GM12891 (cell line): ENCODE data around the gene SNTN. TPM values are rescaled to one million over a fixed set of nuclear protein-coding genes. Genes with fewer than 3 reads are reported as not detected.

Source experiments
- DNase-seq: peaks from one replicate; pipeline ENCODE4 v3.0.0; 2011; ENCODE audit warnings: low spot score; ENCODE audit not compliant: insufficient read length
- FAIRE-seq: peaks from 2 replicates; lab custom pipeline; 2011; peaks lifted over from hg19 to GRCh38; lab: Jason Lieb, UNC
- PAX5 ChIP-seq: IDR thresholded peaks from 2 replicates; pipeline ENCODE4 v1.6.1; 2011; ENCODE audit warnings: low read length, moderate library complexity, mild to moderate bottlenecking; ENCODE audit not compliant: insufficient read depth, severe bottlenecking
- POLR2A ChIP-seq: IDR thresholded peaks from 2 replicates; pipeline ENCODE4 v1.6.1; 2011; ENCODE audit warnings: low read depth, low read length, control low read depth
- POLR2AphosphoS5 ChIP-seq: IDR thresholded peaks from 2 replicates; pipeline ENCODE4 v1.6.1; 2011; ENCODE audit warnings: low read depth, low read length, control low read depth
- POU2F2 ChIP-seq: IDR thresholded peaks from 2 replicates; pipeline ENCODE4 v1.6.1; 2011; ENCODE audit warnings: low read depth, mild to moderate bottlenecking, control low read depth, low read length, moderate library complexity
- SPI1 ChIP-seq: IDR thresholded peaks from 2 replicates; pipeline ENCODE4 v1.6.1; 2011; ENCODE audit warnings: low read depth, low read length, control low read depth
- TAF1 ChIP-seq: IDR thresholded peaks from 2 replicates; pipeline ENCODE4 v1.6.1; 2011; ENCODE audit warnings: low read depth, low read length, control low read depth
- polyA plus RNA-seq: library from polyadenylated mRNA; unstranded; fragments of >200 nt; gene quantifications from one replicate; pipeline ENCODE4 v1.2.1, GENCODE V29; 2012; ENCODE audit warnings: low read depth, missing spikeins, inconsistent platforms; ENCODE audit not compliant: missing spikeins

The SNTN gene
- polyA plus RNA-seq = not detected

GRCh38 chr3:63652066-63652725, at the start of gene SNTN:
SNTN (plus strand) TSS chr3:63652675; CDS start chr3:63652688, 13 bp downstream.
- TF ChIP-seq SPI1 (no peak), POLR2AphosphoS5 (no peak), PAX5 (no peak), POLR2A (no peak), TAF1 (no peak), POU2F2 (no peak)
- no peak for FAIRE-seq
- no peak for DNase-seq

- no peak for DNase-seq
- FAIRE-seq = no peak
- TF ChIP-seq SPI1 = no peak
- TF ChIP-seq POU2F2 = no peak
- TF ChIP-seq TAF1 = no peak
- TF ChIP-seq PAX5 = no peak
- no peak for TF ChIP-seq POLR2AphosphoS5
- no peak for TF ChIP-seq POLR2A
Observed at GRCh38 chr3:63607716-63608115, 44.8 kb upstream of the SNTN start.

- FAIRE-seq = no peak
- DNase-seq = no peak
- TF ChIP-seq TAF1 = no peak
- no peak for TF ChIP-seq PAX5
- no peak for TF ChIP-seq POLR2AphosphoS5
- TF ChIP-seq SPI1 = no peak
- no peak for TF ChIP-seq POLR2A
- no peak for TF ChIP-seq POU2F2
Observed at GRCh38 chr3:63609408-63609807, 43.1 kb upstream of the SNTN start.

- no peak for DNase-seq
- TF ChIP-seq TAF1 = no peak
- TF ChIP-seq POLR2A = no peak
- no peak for TF ChIP-seq PAX5
- no peak for TF ChIP-seq POU2F2
- TF ChIP-seq POLR2AphosphoS5 = no peak
- no peak for TF ChIP-seq SPI1
- FAIRE-seq = no peak
Observed at GRCh38 chr3:63609834-63610233, 42.6 kb upstream of the SNTN start.

- no peak for DNase-seq
- TF ChIP-seq SPI1 = no peak
- no peak for TF ChIP-seq PAX5
- TF ChIP-seq TAF1 = no peak
- no peak for TF ChIP-seq POLR2AphosphoS5
- no peak for TF ChIP-seq POU2F2
- TF ChIP-seq POLR2A = no peak
- no peak for FAIRE-seq
Observed at GRCh38 chr3:63611382-63611781, 41.1 kb upstream of the SNTN start.

GRCh38 chr3:63613561-63613960, 38.9 kb upstream of the SNTN start:
- FAIRE-seq = no peak

GRCh38 chr3:63617391-63617790, 35.1 kb upstream of the SNTN start:
- no peak for DNase-seq
- TF ChIP-seq POLR2A = no peak
- no peak for TF ChIP-seq PAX5
- no peak for TF ChIP-seq POLR2AphosphoS5
- no peak for TF ChIP-seq TAF1
- no peak for FAIRE-seq

More at GRCh38 chr3:63613561-63613960, 38.9 kb upstream of the SNTN start:
- DNase-seq = no peak
- no peak for TF ChIP-seq POU2F2
- no peak for TF ChIP-seq TAF1
- TF ChIP-seq PAX5 = no peak
- no peak for TF ChIP-seq POLR2AphosphoS5
- no peak for TF ChIP-seq SPI1
- no peak for TF ChIP-seq POLR2A

- FAIRE-seq (no peak), DNase-seq (no peak)
- no peak for TF ChIP-seq POU2F2
- no peak for TF ChIP-seq SPI1
- no peak for TF ChIP-seq POLR2A
- TF ChIP-seq POLR2AphosphoS5 = no peak
- TF ChIP-seq PAX5 = no peak
- TF ChIP-seq TAF1 = no peak
Observed at GRCh38 chr3:63624941-63625560, 27.4 kb upstream of the SNTN start.

- TF ChIP-seq POU2F2 (no peak), SPI1 (no peak), TAF1 (no peak), PAX5 (no peak), POLR2A (no peak), POLR2AphosphoS5 (no peak)
- DNase-seq (no peak), FAIRE-seq (no peak)
Observed at GRCh38 chr3:63631670-63632069, 20.8 kb upstream of the SNTN start.
